ENCODE data around the gene F7.

DNA sequence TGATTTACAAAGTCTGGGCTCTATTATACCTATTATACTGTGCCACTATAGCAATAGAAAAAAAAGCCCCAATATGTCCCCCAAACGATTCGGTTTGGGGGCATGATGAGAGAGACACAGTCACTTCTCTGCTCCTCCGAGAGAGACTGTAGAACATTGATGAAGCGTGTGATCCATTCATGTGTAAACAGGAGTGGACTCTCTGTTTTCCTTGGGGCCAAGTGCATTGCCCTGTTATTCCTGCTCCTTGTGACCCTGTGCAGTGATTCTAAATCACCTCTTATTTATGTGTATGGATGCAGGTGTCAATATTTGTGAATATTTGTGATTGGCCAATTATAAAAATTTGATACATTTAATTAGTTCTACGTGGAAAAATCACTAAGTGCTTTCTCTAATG lies 34.0 kb downstream of the F7 start:
- TF ChIP-seq EGR1 (IDR thresholded peaks at IDR 0.05) (no peak), CREB1 (IDR thresholded peaks at IDR 0.05; ENCODE audit: low read depth) (no peak), CEBPB (IDR thresholded peaks at IDR 0.05) (no peak), ZBTB7A (IDR thresholded peaks at IDR 0.05; ENCODE audit: low read depth) (no peak), EP300 (IDR thresholded peaks at IDR 0.05; ENCODE audit: borderline replicate concordance) (no peak), FOXM1 (IDR thresholded peaks at IDR 0.05; ENCODE audit: borderline replicate concordance, low read depth) (no peak), TAF1 (IDR thresholded peaks at IDR 0.05; ENCODE audit: low read depth) (no peak), RAD21 (IDR thresholded peaks at IDR 0.05; ENCODE audit: low read depth) (no peak), TEAD4 (IDR thresholded peaks at IDR 0.05) (no peak), YY1 (IDR thresholded peaks at IDR 0.05; ENCODE audit: low read depth) (no peak)
- TF ChIP-seq, protein P1, sequence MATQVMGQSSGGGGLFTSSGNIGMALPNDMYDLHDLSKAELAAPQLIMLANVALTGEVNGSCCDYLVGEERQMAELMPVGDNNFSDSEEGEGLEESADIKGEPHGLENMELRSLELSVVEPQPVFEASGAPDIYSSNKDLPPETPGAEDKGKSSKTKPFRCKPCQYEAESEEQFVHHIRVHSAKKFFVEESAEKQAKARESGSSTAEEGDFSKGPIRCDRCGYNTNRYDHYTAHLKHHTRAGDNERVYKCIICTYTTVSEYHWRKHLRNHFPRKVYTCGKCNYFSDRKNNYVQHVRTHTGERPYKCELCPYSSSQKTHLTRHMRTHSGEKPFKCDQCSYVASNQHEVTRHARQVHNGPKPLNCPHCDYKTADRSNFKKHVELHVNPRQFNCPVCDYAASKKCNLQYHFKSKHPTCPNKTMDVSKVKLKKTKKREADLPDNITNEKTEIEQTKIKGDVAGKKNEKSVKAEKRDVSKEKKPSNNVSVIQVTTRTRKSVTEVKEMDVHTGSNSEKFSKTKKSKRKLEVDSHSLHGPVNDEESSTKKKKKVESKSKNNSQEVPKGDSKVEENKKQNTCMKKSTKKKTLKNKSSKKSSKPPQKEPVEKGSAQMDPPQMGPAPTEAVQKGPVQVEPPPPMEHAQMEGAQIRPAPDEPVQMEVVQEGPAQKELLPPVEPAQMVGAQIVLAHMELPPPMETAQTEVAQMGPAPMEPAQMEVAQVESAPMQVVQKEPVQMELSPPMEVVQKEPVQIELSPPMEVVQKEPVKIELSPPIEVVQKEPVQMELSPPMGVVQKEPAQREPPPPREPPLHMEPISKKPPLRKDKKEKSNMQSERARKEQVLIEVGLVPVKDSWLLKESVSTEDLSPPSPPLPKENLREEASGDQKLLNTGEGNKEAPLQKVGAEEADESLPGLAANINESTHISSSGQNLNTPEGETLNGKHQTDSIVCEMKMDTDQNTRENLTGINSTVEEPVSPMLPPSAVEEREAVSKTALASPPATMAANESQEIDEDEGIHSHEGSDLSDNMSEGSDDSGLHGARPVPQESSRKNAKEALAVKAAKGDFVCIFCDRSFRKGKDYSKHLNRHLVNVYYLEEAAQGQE (IDR thresholded peaks at IDR 0.05; ENCODE audit: low read depth), result no peak
- TF ChIP-seq, protein P2, sequence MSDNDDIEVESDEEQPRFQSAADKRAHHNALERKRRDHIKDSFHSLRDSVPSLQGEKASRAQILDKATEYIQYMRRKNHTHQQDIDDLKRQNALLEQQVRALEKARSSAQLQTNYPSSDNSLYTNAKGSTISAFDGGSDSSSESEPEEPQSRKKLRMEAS (IDR thresholded peaks at IDR 0.05), result no peak
- TF ChIP-seq, protein P3, sequence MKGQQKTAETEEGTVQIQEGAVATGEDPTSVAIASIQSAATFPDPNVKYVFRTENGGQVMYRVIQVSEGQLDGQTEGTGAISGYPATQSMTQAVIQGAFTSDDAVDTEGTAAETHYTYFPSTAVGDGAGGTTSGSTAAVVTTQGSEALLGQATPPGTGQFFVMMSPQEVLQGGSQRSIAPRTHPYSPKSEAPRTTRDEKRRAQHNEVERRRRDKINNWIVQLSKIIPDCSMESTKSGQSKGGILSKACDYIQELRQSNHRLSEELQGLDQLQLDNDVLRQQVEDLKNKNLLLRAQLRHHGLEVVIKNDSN (IDR thresholded peaks at IDR 0.05), result no peak

Measured in Ishikawa (cell line).